HFFc6 (cell line): ENCODE measurements around the gene ICAM2. TPM values are rescaled to one million over a fixed set of nuclear protein-coding genes. Genes with fewer than 3 reads are reported as not detected.

ENCODE experiments used
- DNase-seq: peaks from one replicate; pipeline ENCODE4 v3.0.0-alpha.2; 2018
- H3K27ac Mint-ChIP-seq: 2 replicates; pipeline ENCODE4 v1.8.0; 2020; ENCODE audit warnings: mild to moderate bottlenecking, mixed read lengths
- H3K27me3 Mint-ChIP-seq: 2 replicates; pipeline ENCODE4 v1.8.0; 2021; ENCODE audit warnings: mild to moderate bottlenecking, moderate library complexity, mixed read lengths; ENCODE audit not compliant: insufficient read depth
- H3K36me3 Mint-ChIP-seq: 2 replicates; pipeline ENCODE4 v1.8.0; 2021; ENCODE audit warnings: low read depth, mixed read lengths
- H3K4me1 Mint-ChIP-seq: 2 replicates; pipeline ENCODE4 v1.8.0; 2020; ENCODE audit warnings: low read depth, mixed read lengths
- H3K4me3 Mint-ChIP-seq: 2 replicates; pipeline ENCODE4 v1.8.0; 2020; ENCODE audit warnings: mild to moderate bottlenecking, moderate library complexity, mixed read lengths
- H3K9me3 Mint-ChIP-seq: 2 replicates; pipeline ENCODE4 v1.8.0; 2020; ENCODE audit warnings: mild to moderate bottlenecking, mixed read lengths
- CTCF ChIP-seq: fragments of 200-600 bp; sonication (generic); IDR thresholded peaks from 2 replicates; pipeline ENCODE4 v1.5.0; 2021; ENCODE audit warnings: antibody characterized with exemption, mild to moderate bottlenecking
- total RNA-seq, 6 experiments: library from RNA; stranded (reverse); fragmentation: NEBNext Ultra II Directional; extraction: Animal tissue kit (Norgen Biotek cat#: 25700); gene quantifications; 2 replicates in 1 of 6; 3 replicates in 5 of 6; pipeline ENCODE4 v1.2.3, GENCODE V29; 2021

The ICAM2 gene
- total RNA-seq, 6 experiments from 2014 or later = 0.91 to 2.5 (median 1.3) TPM

- Mint-ChIP-seq H3K4me3 (no peak overlapping the region), H3K36me3 (peaks cover 39% of the 10 kb centered on the region), H3K4me1 (peaks cover 18% of the 10 kb centered on the region), H3K27ac (no peak overlapping the region), H3K9me3 (peaks cover 19% of the 10 kb centered on the region), H3K27me3 (peaks cover 1% of the 10 kb centered on the region; the same call in 1 of the 2 replicates)
- DNase-seq = no peak
- TF ChIP-seq CTCF = no peak
These were observed 44.7 kb upstream of the ICAM2 start for GRCh38 chr17:64065161-64065560.

GRCh38 chr17:64064331-64064730 lies 43.9 kb upstream of the ICAM2 start:
- H3K27me3 Mint-ChIP-seq = peaks cover 1% of the 10 kb centered on the region; the same call in 1 of the 2 replicates
- peaks cover 10% of the 10 kb centered on the region for H3K9me3 Mint-ChIP-seq
- no peak for TF ChIP-seq CTCF
- no peak for DNase-seq
- no peak overlapping the region for H3K27ac Mint-ChIP-seq
- peaks cover 18% of the 10 kb centered on the region for H3K4me1 Mint-ChIP-seq
- no peak overlapping the region for H3K4me3 Mint-ChIP-seq
- H3K36me3 Mint-ChIP-seq = peaks cover 35% of the 10 kb centered on the region

- DNase-seq = no peak
- peaks cover 1% of the 10 kb centered on the region; the same call in 1 of the 2 replicates for H3K27me3 Mint-ChIP-seq
- H3K9me3 Mint-ChIP-seq = peaks cover 5% of the 10 kb centered on the region
- peaks cover 30% of the 10 kb centered on the region for H3K36me3 Mint-ChIP-seq
- TF ChIP-seq CTCF = peak; percentile 66
- H3K4me1 Mint-ChIP-seq = peaks cover 20% of the 10 kb centered on the region
- no peak overlapping the region for H3K27ac Mint-ChIP-seq
- no peak overlapping the region for H3K4me3 Mint-ChIP-seq
These were observed 43.4 kb upstream of the ICAM2 start for GRCh38 chr17:64063766-64064224.

GRCh38 chr17:64063088-64063487 lies 42.7 kb upstream of the ICAM2 start:
- peaks cover 27% of the 10 kb centered on the region for H3K4me1 Mint-ChIP-seq
- H3K9me3 Mint-ChIP-seq = no peaks in the 10 kb centered on the region
- no peak for DNase-seq
- H3K27ac Mint-ChIP-seq = peak overlapping the region; percentile 35; the same call in 1 of the 2 replicates
- peaks cover 1% of the 10 kb centered on the region; the same call in 1 of the 2 replicates for H3K27me3 Mint-ChIP-seq
- peaks cover 28% of the 10 kb centered on the region for H3K36me3 Mint-ChIP-seq
- H3K4me3 Mint-ChIP-seq = no peak overlapping the region
- no peak for TF ChIP-seq CTCF

- no peak overlapping the region for H3K4me3 Mint-ChIP-seq
- no peak for DNase-seq
- H3K27ac Mint-ChIP-seq = no peak overlapping the region; the same call in 1 of the 2 replicates
- peaks cover 21% of the 10 kb centered on the region for H3K4me1 Mint-ChIP-seq
- no peaks in the 10 kb centered on the region for H3K9me3 Mint-ChIP-seq
- H3K36me3 Mint-ChIP-seq = peaks cover 21% of the 10 kb centered on the region
- peaks cover 1% of the 10 kb centered on the region; the same call in 1 of the 2 replicates for H3K27me3 Mint-ChIP-seq
- TF ChIP-seq CTCF = no peak
These were observed 40.9 kb upstream of the ICAM2 start for GRCh38 chr17:64061178-64061898.
